ENCODE results near the gene ARHGEF37.

DNA sequence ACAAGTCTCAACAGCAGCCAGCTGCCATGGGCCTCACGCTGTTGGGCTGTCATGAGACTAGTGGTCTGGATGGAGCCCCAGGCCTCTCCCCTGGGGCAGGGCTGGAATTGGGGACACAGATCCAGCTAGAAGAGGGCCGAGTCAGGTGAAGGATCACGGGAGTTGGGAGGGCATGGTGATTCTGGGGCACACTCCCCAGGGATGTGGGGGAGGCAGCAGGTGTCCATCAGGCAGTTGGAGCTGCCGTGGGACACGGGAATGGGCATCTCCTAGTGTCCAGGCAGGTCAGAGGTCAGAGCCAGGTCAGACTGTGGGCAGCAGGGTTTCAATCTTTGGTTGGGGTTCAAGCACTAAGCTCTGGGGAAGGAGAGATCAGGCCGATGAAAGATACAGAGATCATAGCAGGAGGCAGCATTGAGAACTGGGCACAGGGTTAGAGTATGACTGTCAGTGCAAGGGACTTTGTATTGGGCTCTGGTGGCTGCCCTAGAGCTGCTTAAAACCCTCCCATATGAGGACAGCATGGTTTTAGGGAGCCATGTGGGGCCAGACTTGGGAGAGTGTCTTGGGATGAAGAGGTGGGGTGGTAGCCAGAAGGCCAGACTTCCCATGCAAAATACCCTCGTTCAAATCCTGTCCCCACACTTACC, 59.2 kb downstream of the ARHGEF37 start:
- TF ChIP-seq, protein P1, sequence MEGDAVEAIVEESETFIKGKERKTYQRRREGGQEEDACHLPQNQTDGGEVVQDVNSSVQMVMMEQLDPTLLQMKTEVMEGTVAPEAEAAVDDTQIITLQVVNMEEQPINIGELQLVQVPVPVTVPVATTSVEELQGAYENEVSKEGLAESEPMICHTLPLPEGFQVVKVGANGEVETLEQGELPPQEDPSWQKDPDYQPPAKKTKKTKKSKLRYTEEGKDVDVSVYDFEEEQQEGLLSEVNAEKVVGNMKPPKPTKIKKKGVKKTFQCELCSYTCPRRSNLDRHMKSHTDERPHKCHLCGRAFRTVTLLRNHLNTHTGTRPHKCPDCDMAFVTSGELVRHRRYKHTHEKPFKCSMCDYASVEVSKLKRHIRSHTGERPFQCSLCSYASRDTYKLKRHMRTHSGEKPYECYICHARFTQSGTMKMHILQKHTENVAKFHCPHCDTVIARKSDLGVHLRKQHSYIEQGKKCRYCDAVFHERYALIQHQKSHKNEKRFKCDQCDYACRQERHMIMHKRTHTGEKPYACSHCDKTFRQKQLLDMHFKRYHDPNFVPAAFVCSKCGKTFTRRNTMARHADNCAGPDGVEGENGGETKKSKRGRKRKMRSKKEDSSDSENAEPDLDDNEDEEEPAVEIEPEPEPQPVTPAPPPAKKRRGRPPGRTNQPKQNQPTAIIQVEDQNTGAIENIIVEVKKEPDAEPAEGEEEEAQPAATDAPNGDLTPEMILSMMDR (conservative IDR thresholded peaks at IDR 0.05 in 1 of 2, IDR thresholded peaks at IDR 0.05 in 1 of 2; ENCODE audit: low read depth in 1 of 2, low read length in 2 of 2) = no peak
- no peak for TF ChIP-seq EZH2 (IDR thresholded peaks at IDR 0.05; ENCODE audit: low read length, missing control alignments)

All from fibroblast of lung (primary cell).